GM21360 (cell line): ENCODE measurements around the gene CTIF.

ENCODE experiments used
- ATAC-seq: cut with Tn5 transposase; IDR thresholded peaks from one replicate; pipeline ENCODE4 v1.9.1; 2021; ENCODE audit warnings: mild to moderate bottlenecking, moderate library complexity; ENCODE audit not compliant: unreplicated experiment

CTIF gene

GRCh38 chr18:48675912-48676311 is 137.1 kb downstream of the CTIF start:
- no peak for ATAC-seq

- ATAC-seq, result no peak
Observed at GRCh38 chr18:48676346-48676745, 137.5 kb downstream of the CTIF start.

GRCh38 chr18:48676756-48677368 is 138.0 kb downstream of the CTIF start:
- ATAC-seq, result peak; percentile 47

- no peak for ATAC-seq
Observed at GRCh38 chr18:48678237-48679115, 139.6 kb downstream of the CTIF start.

- ATAC-seq, result no peak
Observed at GRCh38 chr18:48679236-48679635, 140.4 kb downstream of the CTIF start.

GRCh38 chr18:48680339-48681250 is 141.8 kb downstream of the CTIF start:
- ATAC-seq, result no peak

GRCh38 chr18:48682768-48683167 is 143.9 kb downstream of the CTIF start:
- ATAC-seq, result no peak

- no peak for ATAC-seq
Observed at GRCh38 chr18:48683197-48683596, 144.4 kb downstream of the CTIF start.

GRCh38 chr18:48683661-48684060 is 144.8 kb downstream of the CTIF start:
- ATAC-seq, result no peak

GRCh38 chr18:48687346-48688042 is 148.7 kb downstream of the CTIF start:
- ATAC-seq, result no peak

GRCh38 chr18:48688961-48689360 is 150.1 kb downstream of the CTIF start:
- no peak for ATAC-seq

- no peak for ATAC-seq
Observed at GRCh38 chr18:48689548-48689947, 150.7 kb downstream of the CTIF start.

- ATAC-seq, result no peak
Observed at GRCh38 chr18:48690494-48690893, 151.7 kb downstream of the CTIF start.

GRCh38 chr18:48693006-48693405 is 154.2 kb downstream of the CTIF start:
- no peak for ATAC-seq

- no peak for ATAC-seq
Observed at GRCh38 chr18:48693625-48694262, 154.9 kb downstream of the CTIF start.

- ATAC-seq, result no peak
Observed at GRCh38 chr18:48694295-48694694, 155.5 kb downstream of the CTIF start.

GRCh38 chr18:48695671-48696070 is 156.8 kb downstream of the CTIF start:
- no peak for ATAC-seq

GRCh38 chr18:48696218-48696617 is 157.4 kb downstream of the CTIF start:
- ATAC-seq, result no peak

GRCh38 chr18:48697441-48697840 is 158.6 kb downstream of the CTIF start:
- ATAC-seq, result no peak

- ATAC-seq, result no peak
Observed at GRCh38 chr18:48698707-48699106, 159.9 kb downstream of the CTIF start.
